Fibroblast of lung (primary cell): ENCODE results near the gene MMP14.

Source experiments
- EZH2 ChIP-seq: IDR thresholded peaks from 2 replicates; pipeline ENCODE4 v1.5.1; 2012; ENCODE audit warnings: low read length, control low read depth, mild to moderate bottlenecking; ENCODE audit errors: missing control alignments
- TF ChIP-seq, protein P1 (sequence below), 2 donors: IDR thresholded peaks in 1 of 2; conservative IDR thresholded peaks in 1 of 2; 1 replicate in 1 of 2; 2 replicates in 1 of 2; pipeline ENCODE4 v1.5.1; 2011 to 2012; ENCODE audit warnings: low read length in 2 of 2, control low read depth in 1 of 2, inconsistent platforms in 1 of 2, low read depth in 1 of 2, mild to moderate bottlenecking in 1 of 2

DNA sequence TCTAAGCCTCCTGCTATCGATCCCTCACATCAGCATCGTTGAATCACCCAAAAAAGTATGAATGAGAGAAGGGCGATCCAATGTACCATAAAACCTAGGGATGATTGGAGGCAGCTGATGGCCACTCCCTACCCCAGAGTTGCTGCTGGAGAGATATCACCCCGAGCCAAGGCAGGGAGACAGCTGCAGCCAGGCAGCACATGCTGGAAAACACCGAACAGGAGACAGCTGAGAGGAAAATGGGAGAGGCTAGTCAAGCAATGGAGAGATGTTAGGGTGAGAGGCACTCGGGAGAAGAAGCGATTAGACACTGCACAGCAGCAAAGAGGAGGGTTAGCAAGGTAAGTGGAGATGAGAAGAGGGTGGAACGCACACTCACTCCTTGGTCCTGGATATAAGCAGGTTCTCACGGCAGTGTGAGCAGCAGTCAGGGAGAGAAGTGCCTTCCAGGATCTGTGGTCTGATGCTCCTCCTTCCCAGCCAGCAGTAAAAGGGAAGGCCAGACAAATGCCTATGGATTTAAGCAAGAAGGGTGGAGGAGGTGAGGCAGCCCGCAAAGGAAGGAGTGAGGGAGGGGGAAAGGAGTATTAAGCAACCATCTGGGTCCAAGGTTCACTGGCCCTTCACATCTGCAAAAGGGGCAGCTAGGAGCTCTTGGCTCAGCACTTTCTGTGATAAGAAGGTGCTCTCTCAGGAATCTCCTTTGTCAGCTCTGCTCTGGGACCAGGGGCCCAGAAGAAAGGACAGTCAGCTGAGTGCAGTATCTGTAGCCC, 21.3 kb upstream of the MMP14 start, which contains the start of gene SLC7A7:
- TF ChIP-seq, protein P1, sequence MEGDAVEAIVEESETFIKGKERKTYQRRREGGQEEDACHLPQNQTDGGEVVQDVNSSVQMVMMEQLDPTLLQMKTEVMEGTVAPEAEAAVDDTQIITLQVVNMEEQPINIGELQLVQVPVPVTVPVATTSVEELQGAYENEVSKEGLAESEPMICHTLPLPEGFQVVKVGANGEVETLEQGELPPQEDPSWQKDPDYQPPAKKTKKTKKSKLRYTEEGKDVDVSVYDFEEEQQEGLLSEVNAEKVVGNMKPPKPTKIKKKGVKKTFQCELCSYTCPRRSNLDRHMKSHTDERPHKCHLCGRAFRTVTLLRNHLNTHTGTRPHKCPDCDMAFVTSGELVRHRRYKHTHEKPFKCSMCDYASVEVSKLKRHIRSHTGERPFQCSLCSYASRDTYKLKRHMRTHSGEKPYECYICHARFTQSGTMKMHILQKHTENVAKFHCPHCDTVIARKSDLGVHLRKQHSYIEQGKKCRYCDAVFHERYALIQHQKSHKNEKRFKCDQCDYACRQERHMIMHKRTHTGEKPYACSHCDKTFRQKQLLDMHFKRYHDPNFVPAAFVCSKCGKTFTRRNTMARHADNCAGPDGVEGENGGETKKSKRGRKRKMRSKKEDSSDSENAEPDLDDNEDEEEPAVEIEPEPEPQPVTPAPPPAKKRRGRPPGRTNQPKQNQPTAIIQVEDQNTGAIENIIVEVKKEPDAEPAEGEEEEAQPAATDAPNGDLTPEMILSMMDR (conservative IDR thresholded peaks at IDR 0.05 in 1 of 2, IDR thresholded peaks at IDR 0.05 in 1 of 2; ENCODE audit: low read depth in 1 of 2, low read length in 2 of 2): no peak
- no peak for TF ChIP-seq EZH2
